NCI-H146 treated with DMSO at 0.1 percent for 48 hours (cell line): ENCODE results near the gene SGCD.

Experiments used
- DNase-seq: peaks from one replicate; lab custom pipeline; 2025; ENCODE audit not compliant: unreplicated experiment; lab: John Stamatoyannopoulos, UW

The SGCD gene

GRCh38 chr5:156682971-156683370, 356.0 kb downstream of the SGCD start:
- DNase-seq, result no peak

GRCh38 chr5:156683509-156683908, 356.5 kb downstream of the SGCD start:
- no peak for DNase-seq

GRCh38 chr5:156684216-156684615, 357.3 kb downstream of the SGCD start:
- DNase-seq, result no peak

- DNase-seq, result no peak
These were observed 358.5 kb downstream of the SGCD start for GRCh38 chr5:156685481-156685880.

GRCh38 chr5:156686380-156686779, 359.4 kb downstream of the SGCD start:
- DNase-seq, result no peak

GRCh38 chr5:156686796-156687195, 359.8 kb downstream of the SGCD start:
- no peak for DNase-seq

- no peak for DNase-seq
These were observed 360.6 kb downstream of the SGCD start for GRCh38 chr5:156687514-156687913.

- no peak for DNase-seq
These were observed 364.6 kb downstream of the SGCD start for GRCh38 chr5:156691572-156691971.

- DNase-seq, result no peak
These were observed 366.1 kb downstream of the SGCD start for GRCh38 chr5:156693113-156693512.

- no peak for DNase-seq
These were observed 367.6 kb downstream of the SGCD start for GRCh38 chr5:156694598-156694997.

GRCh38 chr5:156695774-156696173, 368.8 kb downstream of the SGCD start:
- DNase-seq, result no peak

GRCh38 chr5:156698323-156698722, 371.4 kb downstream of the SGCD start:
- DNase-seq, result no peak

GRCh38 chr5:156699147-156699546, 372.2 kb downstream of the SGCD start:
- DNase-seq, result no peak

- DNase-seq, result no peak
These were observed 377.2 kb downstream of the SGCD start for GRCh38 chr5:156704139-156704538.

- no peak for DNase-seq
These were observed 379.7 kb downstream of the SGCD start for GRCh38 chr5:156706631-156707030.

- no peak for DNase-seq
These were observed 380.8 kb downstream of the SGCD start for GRCh38 chr5:156707750-156708149.

- no peak for DNase-seq
These were observed 388.3 kb downstream of the SGCD start for GRCh38 chr5:156715287-156715686.

GRCh38 chr5:156716591-156717380, 389.8 kb downstream of the SGCD start:
- no peak for DNase-seq

- DNase-seq, result no peak
These were observed 392.0 kb downstream of the SGCD start for GRCh38 chr5:156718985-156719384.

GRCh38 chr5:156722358-156722757, 395.4 kb downstream of the SGCD start:
- DNase-seq, result no peak

GRCh38 chr5:156735477-156735876, 408.5 kb downstream of the SGCD start:
- DNase-seq, result no peak

- DNase-seq, result no peak
These were observed 414.6 kb downstream of the SGCD start for GRCh38 chr5:156741516-156741915.

GRCh38 chr5:156753846-156754245, 426.9 kb downstream of the SGCD start:
- DNase-seq, result no peak
